ENCODE results near the gene PLXNA2.

GRCh38 chr1:208248991-208249696 lies 5.0 kb upstream of the PLXNA2 start:
- TF ChIP-seq RARB (CRISPR knock-in tag; IDR thresholded peaks at IDR 0.05) = no peak
- no peak for TF ChIP-seq ZNF565 (CRISPR knock-in tag; conservative IDR thresholded peaks at IDR 0.05; ENCODE audit: low read depth)
- TF ChIP-seq CSRNP3 (CRISPR knock-in tag; IDR thresholded peaks at IDR 0.05) = no peak
- no peak for TF ChIP-seq ARNTL (CRISPR knock-in tag; IDR thresholded peaks at IDR 0.05; ENCODE audit: borderline replicate concordance, low read depth)
